HepG2 (cell line): ENCODE results near the gene TBX5. TPM values are rescaled to one million over a fixed set of nuclear protein-coding genes. Genes with fewer than 3 reads are reported as not detected.

Experiments
- ATAC-seq: fragments of 200-7000 bp; cut with Tn5 transposase; 3 replicates; pipeline ENCODE4 v1.9.1; 2020; ENCODE audit warnings: mild to moderate bottlenecking, moderate library complexity
- BruUV-seq: library from RNA; stranded (reverse); fragments of 400-500 nt; replicated peaks from 2 replicates; lab custom pipeline; 2021; lab: Mats Ljungman, UMichigan
- CTCF ChIA-PET: fragments of 300-600 bp; formaldehyde crosslinking; extraction: SDS; loops from one replicate; lab custom pipeline; 2021; ENCODE audit warnings: low total read pairs, inconsistent platforms, low intra/inter-chr PET ratio; lab: Yijun Ruan, JAX
- POLR2A ChIA-PET: fragments of 350-600 bp; sonication (Branson Sonifier 250); formaldehyde crosslinking; loops from one replicate; lab custom pipeline; 2020; ENCODE audit warnings: antibody characterized with exemption, inconsistent platforms; lab: Yijun Ruan, JAX
- DNase-seq: peaks from one replicate; pipeline ENCODE4 v3.0.0-alpha.2; 2015; ENCODE audit warnings: low spot score
- FAIRE-seq: peaks from 3 replicates; lab custom pipeline; 2011; peaks lifted over from hg19 to GRCh38; lab: Jason Lieb, UNC
- H2AFZ ChIP-seq: one replicate; pipeline ENCODE4 v1.6.1; 2011; ENCODE audit warnings: low read length, inconsistent platforms
- H3K27ac ChIP-seq: fragments of 300-600 bp; 3 replicates; pipeline ENCODE4 v1.8.0; 2011; ENCODE audit warnings: mixed run types, mild to moderate bottlenecking, mixed read lengths, low read length, inconsistent platforms; ENCODE audit not compliant: insufficient read depth; ENCODE audit errors: extremely low read length
- H3K27me3 ChIP-seq, 2 experiments: fragments of 200-600 bp in 1 of 2; 2 replicates in 1 of 2; 3 replicates in 1 of 2; pipeline versions ENCODE4 v1.6.0 to v1.8.0; 2011; ENCODE audit warnings: low read length in 2 of 2, mild to moderate bottlenecking in 2 of 2, moderate library complexity in 2 of 2, inconsistent platforms in 1 of 2; ENCODE audit not compliant: insufficient read depth in 2 of 2, control insufficient read depth in 1 of 2
- H3K36me3 ChIP-seq, 2 experiments: fragments of 200-600 bp in 1 of 2; replicated peaks in 1 of 2; 2 replicates in 1 of 2; 3 replicates in 1 of 2; pipeline versions ENCODE4 v1.5.1 to v1.8.0; 2011; ENCODE audit warnings: low read length in 2 of 2, inconsistent platforms in 1 of 2; ENCODE audit not compliant: insufficient read depth in 2 of 2, control insufficient read depth in 1 of 2
- H3K4me1 ChIP-seq: 2 replicates; pipeline ENCODE4 v1.5.1; 2012; ENCODE audit warnings: low read length, inconsistent platforms; ENCODE audit not compliant: insufficient read depth
- H3K4me2 ChIP-seq: 2 replicates; pipeline ENCODE4 v1.6.0; 2011; ENCODE audit warnings: low read depth, low read length, inconsistent platforms
- H3K4me3 ChIP-seq, 3 experiments: fragments of 200-600 bp in 1 of 3; sonication (generic), shearing (Covaris generic) in 1 of 3; replicated peaks in 1 of 3; 2 replicates each; pipeline ENCODE4 v1.5.1; 2011 to 2016; ENCODE audit warnings: low read length in 3 of 3, inconsistent platforms in 2 of 3, low read depth in 2 of 3, mild to moderate bottlenecking in 2 of 3, control low read depth in 1 of 3, mixed read lengths in 1 of 3; ENCODE audit not compliant: insufficient read depth in 1 of 3
- H3K79me2 ChIP-seq: one replicate; pipeline ENCODE4 v1.6.1; 2011; ENCODE audit warnings: low read length, inconsistent platforms; ENCODE audit not compliant: insufficient read depth
- H3K9ac ChIP-seq: 2 replicates; pipeline ENCODE4 v1.6.0; 2011; ENCODE audit warnings: mild to moderate bottlenecking, low read depth, low read length, inconsistent platforms; ENCODE audit not compliant: insufficient read depth
- H3K9me3 ChIP-seq: 2 replicates; pipeline ENCODE4 v1.5.1; 2012; ENCODE audit warnings: mild to moderate bottlenecking, low read length
- H4K20me1 ChIP-seq: 2 replicates; pipeline ENCODE4 v1.6.0; 2011; ENCODE audit warnings: inconsistent platforms, mild to moderate bottlenecking, low read length, moderate library complexity; ENCODE audit not compliant: insufficient read depth
- ARNTL ChIP-seq: sonication (generic); formaldehyde crosslinking; IDR thresholded peaks from 2 replicates; pipeline ENCODE4 v1.4.0; 2020; ENCODE audit warnings: mild to moderate bottlenecking, missing genetic modification reagents
- ATF6 ChIP-seq: sonication (generic); formaldehyde crosslinking; conservative IDR thresholded peaks from 2 replicates; pipeline ENCODE4 v1.4.0; 2020; ENCODE audit warnings: missing genetic modification reagents
- EED ChIP-seq: sonication (generic); formaldehyde crosslinking; IDR thresholded peaks from 2 replicates; pipeline ENCODE4 v1.5.0; 2020; ENCODE audit warnings: mild to moderate bottlenecking, missing genetic modification reagents
- ETV5 ChIP-seq: IDR thresholded peaks from 2 replicates; pipeline ENCODE4 v1.6.1; 2018; ENCODE audit warnings: missing biosample characterization, missing genetic modification reagents, inconsistent platforms, borderline replicate concordance
- MIXL1 ChIP-seq: IDR thresholded peaks from 2 replicates; pipeline ENCODE4 v1.6.1; 2016
- NFRKB ChIP-seq: fragments of 450-650 bp; IDR thresholded peaks from 2 replicates; pipeline ENCODE4 v1.6.1; 2017
- TAF1 ChIP-seq: sonication (generic); formaldehyde crosslinking; IDR thresholded peaks from 2 replicates; pipeline ENCODE4 v1.4.0; 2020; ENCODE audit warnings: missing genetic modification reagents
- ZBTB34 ChIP-seq: sonication (generic); formaldehyde crosslinking; IDR thresholded peaks from 2 replicates; pipeline ENCODE4 v1.8.0; 2022; ENCODE audit warnings: mild to moderate bottlenecking, missing genetic modification reagents
- ZBTB49 ChIP-seq: sonication (generic); formaldehyde crosslinking; IDR thresholded peaks from 2 replicates; pipeline ENCODE4 v1.4.0; 2020; ENCODE audit warnings: missing genetic modification reagents, borderline replicate concordance
- ZC3H13 ChIP-seq: sonication (generic); formaldehyde crosslinking; IDR thresholded peaks from 2 replicates; pipeline ENCODE4 v1.8.1; 2023; ENCODE audit warnings: mild to moderate bottlenecking, missing genetic modification reagents, moderate library complexity
- ZFY ChIP-seq: sonication (generic); formaldehyde crosslinking; IDR thresholded peaks from 2 replicates; pipeline ENCODE4 v1.4.0; 2020; ENCODE audit warnings: missing genetic modification reagents
- ZKSCAN8 ChIP-seq: IDR thresholded peaks from 2 replicates; pipeline ENCODE4 v1.6.1; 2016; ENCODE audit warnings: borderline replicate concordance, missing genetic modification reagents, missing compliant biosample characterization
- ZMYM4 ChIP-seq: sonication (generic); formaldehyde crosslinking; IDR thresholded peaks from 2 replicates; pipeline ENCODE4 v1.8.1; 2023; ENCODE audit warnings: mild to moderate bottlenecking, missing genetic modification reagents
- ZNF235 ChIP-seq: sonication (generic); formaldehyde crosslinking; IDR thresholded peaks from 2 replicates; pipeline ENCODE4 v1.8.1; 2023; ENCODE audit warnings: mild to moderate bottlenecking, missing genetic modification reagents, borderline replicate concordance
- ZNF431 ChIP-seq: sonication (generic); formaldehyde crosslinking; IDR thresholded peaks from 2 replicates; pipeline ENCODE4 v1.9.0; 2022; ENCODE audit warnings: missing genetic modification reagents, low read depth, mild to moderate bottlenecking, borderline replicate concordance
- ZNF432 ChIP-seq: sonication (generic); formaldehyde crosslinking; IDR thresholded peaks from 2 replicates; pipeline ENCODE4 v1.5.0; 2020; ENCODE audit warnings: missing genetic modification reagents, mild to moderate bottlenecking, borderline replicate concordance
- ZNF7 ChIP-seq: IDR thresholded peaks from 2 replicates; pipeline ENCODE4 v1.6.1; 2016; ENCODE audit warnings: missing biosample characterization, missing genetic modification reagents
- ZNF704 ChIP-seq: sonication (generic); formaldehyde crosslinking; IDR thresholded peaks from 2 replicates; pipeline ENCODE4 v1.8.1; 2023; ENCODE audit warnings: mild to moderate bottlenecking, inconsistent platforms, moderate library complexity, missing genetic modification reagents, borderline replicate concordance
- WGBS: methylation state at CpG from one replicate; pipeline ENCODE4 v1.1.6; 2017; ENCODE audit warnings: low lambda C conversion rate; 5-methylcytosine and 5-hydroxymethylcytosine counted together
- in situ Hi-C: cut with HindIII; loops from 2 replicates; pipeline ENCODE4 v1.10.0; 2017; ENCODE audit warnings: low pct_unique_long_range_greater_than_20kb; ENCODE audit not compliant: extremely low pct_ligation_motif_present
- intact Hi-C: fragments of 100-400 bp; cut with micrococcal nuclease; formaldehyde crosslinking; loops from one replicate; pipeline ENCODE4 v1.10.0; 2022; ENCODE audit not compliant: unreplicated experiment
- polyA plus RNA-seq, 8 experiments: library from polyadenylated mRNA; depleted of rRNA in 3 of 8; stranded (reverse) in 7 of 8; unstranded in 1 of 8; fragments of >200 nt; fragmentation: Illumina TruSeq in 4 of 8; extraction: Trizol in 4 of 8; gene quantifications; 2 replicates each; pipeline versions ENCODE4 v1.2.1 to v1.2.3, GENCODE V29; 2011 to 2016; ENCODE audit warnings: low read depth in 4 of 8, missing spikeins in 1 of 8, mixed read lengths in 1 of 8; ENCODE audit not compliant: insufficient read depth in 1 of 8
- total RNA-seq, 5 experiments: library from RNA; depleted of rRNA; stranded (reverse); fragments of >200 nt; fragmentation: Illumina TruSeq; extraction: Trizol; gene quantifications; 2 replicates each; pipeline ENCODE4 v1.2.3, GENCODE V29; 2016; ENCODE audit warnings: low read depth in 1 of 5

The TBX5 gene
- total and polyA plus RNA-seq, 2 of the 13 experiments (the other 11 are each of a cell fraction or from before 2014, with no cell fraction given) = not detected

- Histone ChIP-seq H4K20me1 (no peaks in the 10 kb centered on the region), H3K27me3 (no peaks in the 10 kb centered on the region; a peak in 1 of 5 replicates), H2AFZ (no peak overlapping the region), H3K4me3 (no peak overlapping the region), H3K4me2 (no peak overlapping the region), H3K9ac (no peak overlapping the region), H3K36me3 (no peaks in the 10 kb centered on the region), H3K27ac (no peak overlapping the region), H3K4me1 (no peaks in the 10 kb centered on the region), H3K9me3 (no peaks in the 10 kb centered on the region), H3K79me2 (no peaks in the 10 kb centered on the region)
- intact Hi-C loops = no loop called here
- BruUV-seq = no TSS peak
- ChIA-PET CTCF (no interaction called here), POLR2A (no interaction called here)
- WGBS = 13% methylated on average over 4 of the region's 4 CpGs
- no peak for DNase-seq
- FAIRE-seq = no peak
- TF ChIP-seq ARNTL (CRISPR knock-in tag) = no peak
- no peak for TF ChIP-seq ZNF7 (CRISPR knock-in tag)
- no peak for TF ChIP-seq ZBTB34
- TF ChIP-seq ZNF431 (CRISPR knock-in tag) = no peak
- TF ChIP-seq ZKSCAN8 (CRISPR knock-in tag) = no peak
- no peak for TF ChIP-seq ZMYM4
- TF ChIP-seq ZFY = no peak
- TF ChIP-seq TAF1 = no peak
- TF ChIP-seq ZC3H13 (CRISPR knock-in tag) = no peak
- no peak for TF ChIP-seq ZNF704 (CRISPR knock-in tag)
- no peak for TF ChIP-seq ZBTB49 (CRISPR knock-in tag)
- TF ChIP-seq ZNF235 (CRISPR knock-in tag) = no peak
- TF ChIP-seq MIXL1 (CRISPR knock-in tag) = no peak
- no peak for TF ChIP-seq EED (CRISPR knock-in tag)
- TF ChIP-seq ATF6 (CRISPR knock-in tag) = no peak
- TF ChIP-seq ZNF432 (CRISPR knock-in tag) = no peak
- no peak for TF ChIP-seq NFRKB
- TF ChIP-seq ETV5 = no peak
- ATAC-seq = no peak
- in situ Hi-C loops = no loop called here
Measured at GRCh38 chr12:114311974-114312373, 94.0 kb downstream of the TBX5 start.
